CD4-positive, alpha-beta T cell treated with Interleukin-15 for 1 hour (primary cell): Measurements from ENCODE around the gene CYYR1.

ENCODE experiments used
- DNase-seq: peaks from one replicate; pipeline ENCODE4 v3.0.0-alpha.2; 2020

CYYR1 gene

GRCh38 chr21:26572702-26573381 lies at the start of gene CYYR1:
Gene CYYR1 (minus strand): TSS chr21:26573286. CDS start chr21:26572940, 346 bp downstream.
- DNase-seq, result no peak

- DNase-seq, result no peak
Observed at GRCh38 chr21:26617176-26617575, 44.1 kb upstream of the CYYR1 start.

GRCh38 chr21:26614251-26614650 lies 41.2 kb upstream of the CYYR1 start:
- DNase-seq, result no peak

GRCh38 chr21:26599261-26599660 lies 26.2 kb upstream of the CYYR1 start:
- DNase-seq, result no peak

GRCh38 chr21:26597981-26598380 lies 24.9 kb upstream of the CYYR1 start:
- DNase-seq, result no peak

GRCh38 chr21:26597031-26597430 lies 23.9 kb upstream of the CYYR1 start:
- DNase-seq, result no peak

GRCh38 chr21:26595971-26596370 lies 22.9 kb upstream of the CYYR1 start:
- no peak for DNase-seq

GRCh38 chr21:26593800-26594199 lies 20.7 kb upstream of the CYYR1 start:
- DNase-seq, result no peak

- DNase-seq, result no peak
Observed at GRCh38 chr21:26591543-26591942, 18.5 kb upstream of the CYYR1 start.

- no peak for DNase-seq
Observed at GRCh38 chr21:26588446-26588845, 15.4 kb upstream of the CYYR1 start.

- no peak for DNase-seq
Observed at GRCh38 chr21:26587736-26588201, 14.7 kb upstream of the CYYR1 start.

GRCh38 chr21:26583769-26584168 lies 10.7 kb upstream of the CYYR1 start:
- no peak for DNase-seq

GRCh38 chr21:26581818-26582217 lies 8.7 kb upstream of the CYYR1 start:
- no peak for DNase-seq

GRCh38 chr21:26572076-26572701 lies 897 bp downstream of the CYYR1 start:
- no peak for DNase-seq

GRCh38 chr21:26570203-26570602 lies 2.9 kb downstream of the CYYR1 start:
- DNase-seq, result no peak

GRCh38 chr21:26565546-26565945 lies 7.5 kb downstream of the CYYR1 start:
- no peak for DNase-seq

GRCh38 chr21:26565111-26565510 lies 8.0 kb downstream of the CYYR1 start:
- DNase-seq, result no peak

- no peak for DNase-seq
Observed at GRCh38 chr21:26563856-26564503, 9.1 kb downstream of the CYYR1 start.

- no peak for DNase-seq
Observed at GRCh38 chr21:26560612-26561011, 12.5 kb downstream of the CYYR1 start.

GRCh38 chr21:26559099-26559498 lies 14.0 kb downstream of the CYYR1 start:
- no peak for DNase-seq

- DNase-seq, result no peak
Observed at GRCh38 chr21:26557106-26557505, 16.0 kb downstream of the CYYR1 start.

GRCh38 chr21:26555540-26556146 lies 17.4 kb downstream of the CYYR1 start:
- no peak for DNase-seq

- DNase-seq, result no peak
Observed at GRCh38 chr21:26554365-26554764, 18.7 kb downstream of the CYYR1 start.

- DNase-seq, result no peak
Observed at GRCh38 chr21:26553898-26554297, 19.2 kb downstream of the CYYR1 start.
